K562 (cell line): ENCODE measurements around the gene CCNYL1.

Experiments
- E2F6 ChIP-seq, 2 experiments: IDR thresholded peaks; 2 replicates each; pipeline ENCODE4 v1.6.1; 2011; ENCODE audit warnings: borderline replicate concordance in 1 of 2, control low read depth in 1 of 2, low read depth in 1 of 2, low read length in 1 of 2, mild to moderate bottlenecking in 1 of 2, mixed read lengths in 1 of 2, moderate library complexity in 1 of 2; ENCODE audit not compliant: insufficient read depth in 1 of 2, insufficient read length in 1 of 2, poor library complexity in 1 of 2, severe bottlenecking in 1 of 2; ENCODE audit errors: extremely low read depth in 1 of 2
- EP300 ChIP-seq: IDR thresholded peaks from 2 replicates; pipeline ENCODE4 v1.6.1; 2012; ENCODE audit warnings: low read length, improper control_type of control experiment
- FOS ChIP-seq: IDR thresholded peaks from 3 replicates; pipeline ENCODE4 v1.6.1; 2011; ENCODE audit not compliant: insufficient read length; ENCODE audit errors: extremely low read depth
- MXI1 ChIP-seq: IDR thresholded peaks from 2 replicates; pipeline ENCODE4 v1.6.1; 2011; ENCODE audit warnings: low read depth, mild to moderate bottlenecking, improper control_type of control experiment, low read length
- SMAD3 ChIP-seq: fragments of 450-650 bp; formaldehyde crosslinking; conservative IDR thresholded peaks from 2 replicates; pipeline ENCODE4 v1.4.0; 2020; ENCODE audit warnings: mild to moderate bottlenecking
- STAT6 ChIP-seq: sonication (generic); formaldehyde crosslinking; IDR thresholded peaks from 2 replicates; pipeline ENCODE4 v1.8.1; 2023; ENCODE audit warnings: mild to moderate bottlenecking, missing genetic modification reagents
- ZNF146 ChIP-seq: IDR thresholded peaks from one replicate; pipeline ENCODE4 v1.6.1; 2018; ENCODE audit warnings: missing compliant biosample characterization; ENCODE audit not compliant: unreplicated experiment
- ZNF232 ChIP-seq: sonication (generic); formaldehyde crosslinking; IDR thresholded peaks from 2 replicates; pipeline ENCODE4 v1.8.0; 2022; ENCODE audit warnings: mild to moderate bottlenecking, missing genetic modification reagents
- TF ChIP-seq, protein P1 (sequence below), 3 experiments: IDR thresholded peaks in 2 of 3; conservative IDR thresholded peaks in 1 of 3; 2 replicates each; pipeline ENCODE4 v1.5.1; 2011 to 2012; ENCODE audit warnings: low read length in 3 of 3, mild to moderate bottlenecking in 3 of 3, control low read depth in 2 of 3, improper control_type of control experiment in 1 of 3, inconsistent platforms in 1 of 3, low read depth in 1 of 3, mixed read lengths in 1 of 3, moderate library complexity in 1 of 3; ENCODE audit not compliant: insufficient read depth in 2 of 3
- TF ChIP-seq, protein P2 (sequence below): sonication (generic); formaldehyde crosslinking; IDR thresholded peaks from 2 replicates; pipeline ENCODE4 v1.8.0; 2022; ENCODE audit warnings: mild to moderate bottlenecking, low read depth, missing genetic modification reagents
- TF ChIP-seq, protein P3 (sequence below), 2 experiments: fragments of 450-650 bp; formaldehyde crosslinking in 1 of 2; IDR thresholded peaks; 2 replicates each; pipeline versions ENCODE4 v1.4.0 to v1.6.1; 2014 to 2020; ENCODE audit warnings: mild to moderate bottlenecking in 2 of 2, borderline replicate concordance in 1 of 2, low read depth in 1 of 2

DNA sequence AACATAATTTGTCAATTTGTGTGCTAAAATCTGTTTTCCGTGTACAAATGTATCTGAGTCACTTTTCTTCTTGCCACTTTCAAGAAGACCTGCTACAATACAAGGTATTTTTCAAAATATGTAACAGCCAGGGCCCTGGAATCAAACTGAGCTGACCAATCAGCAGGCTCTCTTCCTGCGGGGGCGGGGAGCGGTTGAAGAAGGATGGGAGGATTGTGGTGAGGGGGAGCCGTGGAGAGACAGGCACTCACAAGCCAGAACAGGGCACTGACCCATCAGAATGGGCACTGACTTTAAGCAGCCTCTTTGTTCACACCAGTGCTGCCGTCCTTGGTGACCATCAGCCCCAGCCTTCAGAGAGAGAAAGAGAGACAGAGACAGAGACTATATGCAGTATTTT lies 40.6 kb upstream of the CCNYL1 start:
- TF ChIP-seq E2F6 (IDR thresholded peaks at IDR 0.05; ENCODE audit: borderline replicate concordance in 1 of 2, extremely low read depth in 1 of 2, insufficient read depth in 1 of 2, insufficient read length in 1 of 2, low read depth in 1 of 2, low read length in 1 of 2, poor library complexity in 1 of 2, severe bottlenecking in 1 of 2): no peak
- TF ChIP-seq EP300: no peak
- TF ChIP-seq, protein P1, sequence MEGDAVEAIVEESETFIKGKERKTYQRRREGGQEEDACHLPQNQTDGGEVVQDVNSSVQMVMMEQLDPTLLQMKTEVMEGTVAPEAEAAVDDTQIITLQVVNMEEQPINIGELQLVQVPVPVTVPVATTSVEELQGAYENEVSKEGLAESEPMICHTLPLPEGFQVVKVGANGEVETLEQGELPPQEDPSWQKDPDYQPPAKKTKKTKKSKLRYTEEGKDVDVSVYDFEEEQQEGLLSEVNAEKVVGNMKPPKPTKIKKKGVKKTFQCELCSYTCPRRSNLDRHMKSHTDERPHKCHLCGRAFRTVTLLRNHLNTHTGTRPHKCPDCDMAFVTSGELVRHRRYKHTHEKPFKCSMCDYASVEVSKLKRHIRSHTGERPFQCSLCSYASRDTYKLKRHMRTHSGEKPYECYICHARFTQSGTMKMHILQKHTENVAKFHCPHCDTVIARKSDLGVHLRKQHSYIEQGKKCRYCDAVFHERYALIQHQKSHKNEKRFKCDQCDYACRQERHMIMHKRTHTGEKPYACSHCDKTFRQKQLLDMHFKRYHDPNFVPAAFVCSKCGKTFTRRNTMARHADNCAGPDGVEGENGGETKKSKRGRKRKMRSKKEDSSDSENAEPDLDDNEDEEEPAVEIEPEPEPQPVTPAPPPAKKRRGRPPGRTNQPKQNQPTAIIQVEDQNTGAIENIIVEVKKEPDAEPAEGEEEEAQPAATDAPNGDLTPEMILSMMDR (IDR thresholded peaks at IDR 0.05 in 2 of 3, conservative IDR thresholded peaks at IDR 0.05 in 1 of 3; ENCODE audit: insufficient read depth in 2 of 3, low read depth in 1 of 3, low read length in 3 of 3): no peak
- TF ChIP-seq, protein P2, sequence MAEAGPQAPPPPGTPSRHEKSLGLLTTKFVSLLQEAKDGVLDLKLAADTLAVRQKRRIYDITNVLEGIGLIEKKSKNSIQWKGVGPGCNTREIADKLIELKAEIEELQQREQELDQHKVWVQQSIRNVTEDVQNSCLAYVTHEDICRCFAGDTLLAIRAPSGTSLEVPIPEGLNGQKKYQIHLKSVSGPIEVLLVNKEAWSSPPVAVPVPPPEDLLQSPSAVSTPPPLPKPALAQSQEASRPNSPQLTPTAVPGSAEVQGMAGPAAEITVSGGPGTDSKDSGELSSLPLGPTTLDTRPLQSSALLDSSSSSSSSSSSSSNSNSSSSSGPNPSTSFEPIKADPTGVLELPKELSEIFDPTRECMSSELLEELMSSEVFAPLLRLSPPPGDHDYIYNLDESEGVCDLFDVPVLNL (CRISPR knock-in tag): no peak
- TF ChIP-seq SMAD3 (CRISPR knock-in tag): no peak
- TF ChIP-seq, protein P3, sequence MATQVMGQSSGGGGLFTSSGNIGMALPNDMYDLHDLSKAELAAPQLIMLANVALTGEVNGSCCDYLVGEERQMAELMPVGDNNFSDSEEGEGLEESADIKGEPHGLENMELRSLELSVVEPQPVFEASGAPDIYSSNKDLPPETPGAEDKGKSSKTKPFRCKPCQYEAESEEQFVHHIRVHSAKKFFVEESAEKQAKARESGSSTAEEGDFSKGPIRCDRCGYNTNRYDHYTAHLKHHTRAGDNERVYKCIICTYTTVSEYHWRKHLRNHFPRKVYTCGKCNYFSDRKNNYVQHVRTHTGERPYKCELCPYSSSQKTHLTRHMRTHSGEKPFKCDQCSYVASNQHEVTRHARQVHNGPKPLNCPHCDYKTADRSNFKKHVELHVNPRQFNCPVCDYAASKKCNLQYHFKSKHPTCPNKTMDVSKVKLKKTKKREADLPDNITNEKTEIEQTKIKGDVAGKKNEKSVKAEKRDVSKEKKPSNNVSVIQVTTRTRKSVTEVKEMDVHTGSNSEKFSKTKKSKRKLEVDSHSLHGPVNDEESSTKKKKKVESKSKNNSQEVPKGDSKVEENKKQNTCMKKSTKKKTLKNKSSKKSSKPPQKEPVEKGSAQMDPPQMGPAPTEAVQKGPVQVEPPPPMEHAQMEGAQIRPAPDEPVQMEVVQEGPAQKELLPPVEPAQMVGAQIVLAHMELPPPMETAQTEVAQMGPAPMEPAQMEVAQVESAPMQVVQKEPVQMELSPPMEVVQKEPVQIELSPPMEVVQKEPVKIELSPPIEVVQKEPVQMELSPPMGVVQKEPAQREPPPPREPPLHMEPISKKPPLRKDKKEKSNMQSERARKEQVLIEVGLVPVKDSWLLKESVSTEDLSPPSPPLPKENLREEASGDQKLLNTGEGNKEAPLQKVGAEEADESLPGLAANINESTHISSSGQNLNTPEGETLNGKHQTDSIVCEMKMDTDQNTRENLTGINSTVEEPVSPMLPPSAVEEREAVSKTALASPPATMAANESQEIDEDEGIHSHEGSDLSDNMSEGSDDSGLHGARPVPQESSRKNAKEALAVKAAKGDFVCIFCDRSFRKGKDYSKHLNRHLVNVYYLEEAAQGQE (IDR thresholded peaks at IDR 0.05; ENCODE audit: borderline replicate concordance): no peak
- TF ChIP-seq, protein P3 (CRISPR knock-in tag; IDR thresholded peaks at IDR 0.05; ENCODE audit: low read depth): no peak
- no peak for TF ChIP-seq FOS
- no peak for TF ChIP-seq MXI1
- no peak for TF ChIP-seq STAT6
- TF ChIP-seq ZNF232: no peak
- TF ChIP-seq ZNF146 (CRISPR knock-in tag): no peak
